Measurements from ENCODE around the gene SEMA3F.

The SEMA3F gene

DNA sequence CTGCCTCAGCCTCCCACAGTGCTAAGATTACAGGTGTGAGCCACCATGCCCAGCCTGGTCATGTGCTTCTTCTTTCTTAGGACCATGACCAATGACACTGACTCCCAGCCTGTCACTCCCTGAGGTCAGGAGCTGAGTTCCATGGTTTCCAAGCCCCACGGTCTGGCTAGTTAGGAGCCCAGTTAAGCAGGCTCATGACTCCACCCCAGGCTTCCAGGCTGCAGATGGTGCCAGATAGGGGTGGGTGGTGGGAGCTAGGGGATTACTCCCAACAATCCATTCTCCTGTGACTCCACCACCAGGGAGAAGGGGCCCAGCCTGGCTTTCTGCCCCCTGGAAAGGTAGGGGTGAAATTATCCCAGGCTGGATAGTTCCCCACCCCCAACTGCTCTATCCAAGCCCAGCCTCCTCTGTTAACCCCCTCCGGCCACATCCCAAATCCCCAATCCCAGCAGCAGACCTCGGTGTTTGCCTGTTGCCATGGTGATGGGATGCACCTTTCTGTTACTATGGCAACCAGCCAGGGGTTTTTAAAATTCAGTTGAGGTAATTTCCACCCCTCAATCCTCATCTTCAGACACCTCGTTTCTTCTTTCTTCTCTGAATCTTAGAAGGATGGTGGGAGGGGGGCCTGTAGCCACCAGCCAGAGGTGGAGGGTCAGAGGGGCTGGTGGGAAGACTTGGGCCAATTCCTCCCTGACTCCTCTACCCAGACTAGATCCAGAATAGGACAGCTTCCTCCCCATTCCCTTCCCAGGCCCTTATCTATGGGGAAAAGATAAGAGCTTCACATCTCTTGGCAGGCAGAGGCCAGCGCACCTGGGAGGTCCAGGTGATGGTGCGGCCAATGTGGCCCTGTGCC lies 22.5 kb upstream of the SEMA3F start:
- DNase-seq (ENCODE audit: low read depth): no peak

DNA sequence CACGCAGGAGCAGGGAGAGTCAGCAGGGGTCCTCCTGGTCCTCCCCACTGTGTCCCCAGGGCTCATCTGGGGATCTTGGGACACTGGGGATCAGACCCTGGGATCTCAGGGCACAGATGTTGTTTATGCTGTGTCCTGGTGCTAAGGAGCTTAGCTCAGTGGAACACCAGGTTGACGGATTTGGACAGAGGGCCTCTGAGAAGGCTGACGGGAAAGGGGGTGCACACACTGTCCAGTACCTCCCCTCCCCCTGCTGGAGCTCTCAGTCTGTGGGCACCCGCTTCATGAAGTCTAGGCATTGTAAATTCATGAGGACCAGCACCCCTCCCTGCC lies 21.9 kb upstream of the SEMA3F start:
- no peak for DNase-seq (ENCODE audit: low read depth)

DNA sequence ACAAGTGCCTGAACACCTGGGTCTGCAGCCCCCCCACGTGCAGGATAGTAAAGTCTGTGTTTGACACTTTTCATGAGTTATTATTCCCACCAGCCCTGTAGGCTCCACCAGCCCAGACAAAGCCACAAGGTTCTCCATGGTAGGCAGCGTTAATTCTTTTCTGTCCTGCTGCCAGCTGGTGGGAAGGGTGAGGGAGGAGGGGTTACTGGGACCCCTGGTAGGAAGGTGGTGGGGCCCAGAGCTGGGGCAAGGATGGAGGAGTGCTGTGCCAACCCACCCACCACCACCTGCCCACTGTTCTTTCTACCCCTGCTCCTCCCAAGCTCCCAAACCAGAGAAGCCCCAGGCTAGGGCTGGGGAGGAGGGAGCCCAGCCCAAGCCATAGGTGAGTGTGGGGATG lies 20.8 kb upstream of the SEMA3F start:
- DNase-seq (ENCODE audit: low read depth): no peak

DNA sequence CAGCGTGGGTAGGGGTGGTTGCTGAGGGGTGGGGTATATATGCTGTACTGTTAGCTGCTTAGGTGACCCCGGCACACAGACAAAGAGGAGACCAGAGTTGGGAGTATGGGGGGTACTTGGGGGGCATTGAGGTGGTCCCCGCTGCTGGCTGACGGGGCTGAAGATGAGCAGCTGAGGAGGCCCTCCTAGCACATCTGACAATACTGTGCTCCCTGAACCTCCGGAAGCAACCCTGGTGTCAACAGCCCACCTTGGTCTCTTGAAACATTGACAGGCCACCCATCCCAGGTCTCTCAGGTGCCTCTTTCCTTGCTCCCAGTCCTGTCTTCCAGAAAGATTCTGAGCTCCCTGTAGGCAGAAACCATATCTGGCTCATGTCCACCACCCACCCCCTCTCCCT lies 19.2 kb upstream of the SEMA3F start:
- DNase-seq (ENCODE audit: low read depth): no peak

DNA sequence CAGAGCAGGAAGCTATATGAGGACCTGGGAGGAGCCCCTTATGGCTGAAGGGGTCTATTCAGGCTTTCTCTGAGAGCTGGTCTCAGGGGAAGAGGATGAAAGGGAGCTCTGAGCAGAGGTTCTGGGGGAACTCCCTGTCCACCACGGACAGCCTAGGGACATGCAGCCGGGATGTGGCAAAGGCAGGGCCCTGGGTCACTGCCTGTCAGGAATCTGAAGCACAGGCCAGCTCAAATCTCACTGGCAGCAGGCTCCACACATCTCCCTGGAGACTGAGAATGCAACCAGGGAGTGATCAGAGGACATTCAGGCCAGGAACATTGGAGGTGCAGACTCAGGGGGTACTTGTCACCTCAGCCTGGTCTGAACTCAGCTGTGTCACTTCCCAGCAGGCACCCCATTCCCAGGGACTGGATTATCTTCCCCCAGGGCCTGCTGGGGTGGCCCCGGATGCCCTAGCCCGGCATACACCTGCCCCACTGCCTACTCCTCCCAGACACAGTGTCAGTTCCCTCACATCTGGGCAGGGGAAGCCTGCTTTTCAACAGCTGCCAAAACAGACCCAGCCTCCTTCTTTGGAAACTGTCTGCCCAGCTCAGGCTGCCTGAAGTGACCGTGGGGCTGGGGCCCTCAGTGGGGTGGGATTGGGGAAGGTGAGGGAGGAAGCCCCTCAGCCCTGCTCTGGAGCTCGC lies 18.3 kb upstream of the SEMA3F start:
- DNase-seq (ENCODE audit: low read depth): no peak

DNA sequence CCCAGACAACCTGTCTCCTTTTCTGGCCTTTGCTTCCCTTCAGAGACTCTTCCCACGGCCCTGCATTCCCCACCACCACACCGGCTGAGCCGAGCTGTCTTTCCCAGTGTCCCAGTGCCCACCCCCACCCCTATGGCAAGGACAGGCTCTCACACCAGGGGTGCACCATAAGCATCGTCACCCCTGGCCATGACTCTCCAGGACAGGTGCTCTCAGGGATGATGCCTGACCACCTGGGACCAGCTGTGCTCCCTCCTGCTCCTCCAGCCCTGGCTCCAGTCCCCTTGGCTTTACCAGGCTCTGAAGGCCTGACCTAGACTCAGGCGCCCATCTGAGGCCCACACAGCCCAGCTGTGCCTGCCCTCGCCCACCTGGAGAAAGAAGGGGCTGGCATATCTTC lies 17.6 kb upstream of the SEMA3F start:
- DNase-seq (ENCODE audit: low read depth): no peak

DNA sequence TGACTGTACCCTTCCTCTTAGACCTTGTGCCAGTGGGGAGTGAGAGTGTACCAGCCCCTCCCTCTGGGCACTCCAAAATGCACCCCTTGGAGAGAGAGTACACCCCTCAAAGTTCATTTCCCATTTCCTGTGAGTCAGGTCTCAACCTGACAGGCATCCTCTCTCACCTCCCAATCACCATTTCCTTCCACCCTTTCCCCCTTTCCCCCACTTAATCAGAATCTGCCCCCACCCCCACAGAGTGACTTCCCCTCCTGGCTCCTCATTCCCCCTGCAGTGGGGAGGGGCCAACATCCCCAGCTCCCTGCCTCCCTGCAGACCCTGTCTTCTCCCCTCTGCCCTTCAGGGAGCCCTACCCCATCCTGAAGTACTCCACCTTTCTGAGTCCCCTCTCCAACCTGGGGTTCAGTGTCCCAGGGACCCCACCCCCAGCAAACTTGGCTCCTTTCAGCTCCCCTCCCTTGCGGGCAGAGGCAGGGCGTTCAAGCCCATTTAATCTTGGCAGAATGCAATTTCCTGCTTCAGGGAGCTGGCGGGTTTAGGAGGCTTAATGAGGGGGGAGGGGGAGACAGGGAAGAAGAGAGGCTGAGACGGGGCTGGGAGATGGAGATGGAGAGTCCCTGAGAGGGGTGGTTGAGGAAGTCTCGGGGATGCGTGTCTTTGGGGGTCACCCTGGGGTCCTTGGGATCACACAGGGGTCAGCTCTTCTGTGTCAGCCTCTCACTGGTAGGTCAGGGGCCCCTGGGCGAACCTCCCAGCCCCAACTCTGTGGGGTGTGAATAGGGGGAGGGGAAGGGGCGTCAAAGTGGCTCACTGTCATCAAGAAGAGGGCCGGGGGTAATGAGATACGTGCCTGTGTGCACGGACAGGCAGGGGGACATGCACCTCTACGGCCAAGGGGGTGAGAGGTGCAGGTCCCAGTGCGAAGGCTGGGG lies 16.6 kb upstream of the SEMA3F start:
- DNase-seq (ENCODE audit: low read depth): no peak

DNA sequence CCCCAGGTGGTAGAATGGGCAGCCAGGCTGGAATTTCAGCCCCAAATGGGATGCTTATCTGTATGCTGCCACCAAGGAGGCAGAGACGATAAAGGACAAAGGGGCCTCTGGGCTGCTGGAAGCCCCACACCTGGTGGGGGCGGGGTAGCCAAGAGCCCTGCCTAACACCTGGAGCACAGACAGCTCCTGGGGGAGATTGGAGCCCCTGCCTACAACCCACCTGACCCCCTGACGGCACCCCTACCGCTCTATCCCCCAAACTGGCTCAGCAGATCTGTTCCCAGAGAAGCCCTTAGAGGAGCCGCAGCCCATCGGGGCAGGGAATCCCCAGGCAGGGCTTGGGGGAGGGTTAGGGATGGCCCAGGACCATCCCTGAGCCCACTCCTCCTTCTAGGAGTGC lies 15.8 kb upstream of the SEMA3F start:
- no peak for DNase-seq (ENCODE audit: low read depth)

DNA sequence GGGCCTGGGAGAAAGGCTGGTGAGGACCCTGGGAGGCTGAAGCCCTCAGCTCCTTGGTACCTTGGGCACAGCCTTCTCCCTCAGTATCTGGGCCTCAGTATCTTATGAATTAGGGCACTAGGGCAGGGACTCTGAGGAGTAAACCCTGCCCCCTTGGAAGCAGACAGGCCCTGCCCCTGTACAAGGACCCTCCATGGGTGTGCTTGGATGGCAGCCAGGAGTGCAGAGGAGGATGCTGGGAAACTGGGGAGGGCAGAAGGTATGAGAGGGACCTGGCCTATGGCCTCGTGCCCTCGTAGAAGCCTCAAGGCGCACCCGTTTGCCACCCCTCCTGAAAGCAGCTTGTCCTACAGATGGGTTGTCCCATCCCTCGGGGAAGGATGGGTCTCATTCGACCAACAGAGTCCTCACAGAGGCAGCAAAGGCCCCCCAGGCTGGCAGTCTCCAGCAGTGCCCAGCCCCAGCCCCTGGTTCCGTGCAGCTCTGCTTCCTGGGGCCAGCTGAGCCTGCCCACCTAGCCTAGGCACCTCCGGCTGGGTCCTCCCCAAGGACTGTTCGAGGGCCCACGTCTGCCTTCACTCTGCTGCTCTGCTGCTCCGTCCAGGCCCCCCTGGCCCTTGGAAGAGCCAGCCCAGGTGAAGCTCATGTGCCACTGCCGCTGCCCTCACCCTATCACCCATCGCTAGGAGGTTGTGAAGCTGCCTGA lies 15.3 kb upstream of the SEMA3F start:
- DNase-seq (ENCODE audit: low read depth): no peak

DNA sequence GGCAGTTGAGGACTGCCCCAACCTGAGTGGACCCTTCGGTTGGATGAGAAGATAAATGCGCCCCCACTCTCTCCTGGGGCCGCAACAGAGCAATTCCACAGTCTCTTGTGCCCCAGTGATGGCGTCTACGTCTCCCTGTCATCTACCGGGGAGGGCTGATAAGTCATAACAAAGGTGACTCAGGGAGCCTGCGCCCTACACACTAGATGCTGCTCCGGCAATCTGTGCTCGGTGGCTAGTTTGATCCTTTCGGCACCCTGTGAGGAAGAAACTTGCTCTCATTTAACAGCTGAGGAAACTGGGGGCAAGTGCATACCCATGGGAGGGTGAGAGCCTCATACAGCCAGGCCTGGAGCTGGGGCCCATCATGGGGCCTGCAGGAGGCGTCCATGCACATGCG lies 14.1 kb upstream of the SEMA3F start:
- DNase-seq (ENCODE audit: low read depth): no peak

DNA sequence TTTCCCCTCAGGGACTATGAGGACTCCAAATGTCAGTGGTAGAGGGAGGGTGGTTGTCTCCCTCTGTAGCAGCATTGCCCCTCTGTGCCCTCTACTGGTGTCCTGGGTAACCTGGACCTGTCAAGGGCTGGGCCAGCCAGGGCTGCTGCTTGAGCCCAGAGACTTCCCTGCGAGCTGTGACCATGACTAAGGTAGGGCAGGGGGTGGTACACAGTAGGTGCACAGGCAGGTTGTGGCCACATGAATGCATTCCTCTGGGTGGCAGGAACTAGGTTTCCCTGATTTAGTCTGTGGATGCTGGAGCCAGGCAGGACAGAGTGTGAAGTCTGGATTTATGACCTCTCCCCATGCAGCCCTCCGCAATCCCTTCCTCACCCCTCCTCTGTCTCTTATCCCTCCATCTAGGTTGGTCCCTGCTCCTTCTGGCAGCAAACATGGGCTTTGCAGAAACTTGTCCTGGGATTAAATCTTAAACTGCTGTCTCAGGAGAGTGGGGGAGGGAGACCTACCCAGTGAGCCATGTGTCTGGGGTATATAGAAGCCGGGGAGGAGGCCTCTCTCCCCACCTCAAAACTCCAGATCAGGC lies 8.7 kb upstream of the SEMA3F start:
- DNase-seq (ENCODE audit: low read depth): no peak

DNA sequence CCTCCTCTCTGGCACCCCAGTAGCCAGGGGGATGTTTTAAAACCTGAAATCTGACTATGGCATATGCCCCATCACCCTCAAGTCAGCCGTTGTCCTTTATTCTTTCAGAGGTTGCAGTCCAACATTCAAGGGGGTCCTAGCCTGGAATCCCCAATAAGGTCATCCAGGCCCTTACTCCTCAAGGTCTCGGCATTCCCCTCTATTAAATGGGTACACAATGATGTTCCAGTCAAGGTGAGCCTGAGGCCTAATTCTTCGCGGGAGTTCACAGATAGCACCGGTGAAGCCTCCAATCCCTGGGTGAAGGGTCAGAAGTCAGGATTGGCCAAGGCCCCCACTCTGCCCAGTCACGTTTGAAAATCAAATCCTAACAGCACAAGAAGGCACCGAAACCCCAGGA lies 8.1 kb upstream of the SEMA3F start:
- DNase-seq (ENCODE audit: low read depth): no peak

DNA sequence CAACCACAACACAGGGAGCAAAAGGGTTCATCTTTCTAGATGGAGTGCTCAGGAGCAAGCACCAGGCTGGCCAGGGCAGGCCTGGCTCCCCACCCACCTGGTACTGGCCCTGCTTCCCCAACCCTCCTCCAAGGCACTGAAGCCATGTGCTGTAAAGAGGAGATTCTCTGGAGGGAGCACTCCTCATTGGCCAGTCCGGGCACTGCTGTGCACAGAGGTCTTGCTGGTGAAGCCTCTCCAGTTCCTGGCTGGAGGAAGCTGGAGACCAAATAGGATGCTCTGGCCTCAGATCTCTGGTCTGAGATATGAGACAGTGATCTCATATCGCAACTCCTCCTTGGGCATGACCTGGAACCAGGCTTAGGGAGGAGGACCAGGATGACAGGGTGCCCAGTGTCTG lies 7.7 kb upstream of the SEMA3F start:
- DNase-seq (ENCODE audit: low read depth): no peak

DNA sequence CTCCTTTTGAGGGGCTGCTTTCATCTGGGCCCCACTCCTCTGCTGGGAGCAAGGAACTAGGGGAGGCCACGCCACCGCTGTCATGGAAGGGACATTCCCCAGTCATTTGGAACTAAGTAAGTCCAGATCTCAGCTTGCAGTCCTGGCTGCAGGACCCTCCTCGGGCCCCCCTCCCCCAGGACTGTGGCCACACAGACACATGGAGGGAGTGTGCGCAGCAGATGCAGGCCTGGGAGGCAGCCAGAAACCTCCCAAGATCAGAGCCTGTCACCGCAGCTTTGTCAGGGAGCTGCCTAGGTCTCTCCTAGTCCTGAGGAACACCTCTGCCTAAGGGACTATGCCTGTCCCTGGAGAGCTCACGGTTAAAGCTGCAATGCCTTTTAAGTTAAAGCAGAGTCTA lies 7.3 kb upstream of the SEMA3F start:
- DNase-seq (ENCODE audit: low read depth): no peak

DNA sequence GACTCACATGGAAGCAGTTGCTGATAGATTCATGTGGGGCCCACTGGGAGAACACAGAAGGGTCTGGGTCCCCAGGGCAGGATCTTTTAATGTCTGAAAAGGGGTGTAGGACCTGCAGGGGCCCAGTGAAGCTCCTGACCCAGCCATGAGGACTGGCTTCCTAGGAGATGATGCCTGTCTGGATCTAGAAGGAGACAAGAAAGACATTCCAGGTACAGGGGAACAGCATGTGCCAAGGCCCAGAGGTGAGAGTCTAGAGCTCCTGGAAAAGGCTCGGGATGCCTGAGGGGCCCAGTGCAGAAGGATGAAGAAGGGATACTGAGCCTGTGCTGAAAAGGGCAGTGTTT lies 4.7 kb upstream of the SEMA3F start:
- DNase-seq (ENCODE audit: low read depth): no peak

DNA sequence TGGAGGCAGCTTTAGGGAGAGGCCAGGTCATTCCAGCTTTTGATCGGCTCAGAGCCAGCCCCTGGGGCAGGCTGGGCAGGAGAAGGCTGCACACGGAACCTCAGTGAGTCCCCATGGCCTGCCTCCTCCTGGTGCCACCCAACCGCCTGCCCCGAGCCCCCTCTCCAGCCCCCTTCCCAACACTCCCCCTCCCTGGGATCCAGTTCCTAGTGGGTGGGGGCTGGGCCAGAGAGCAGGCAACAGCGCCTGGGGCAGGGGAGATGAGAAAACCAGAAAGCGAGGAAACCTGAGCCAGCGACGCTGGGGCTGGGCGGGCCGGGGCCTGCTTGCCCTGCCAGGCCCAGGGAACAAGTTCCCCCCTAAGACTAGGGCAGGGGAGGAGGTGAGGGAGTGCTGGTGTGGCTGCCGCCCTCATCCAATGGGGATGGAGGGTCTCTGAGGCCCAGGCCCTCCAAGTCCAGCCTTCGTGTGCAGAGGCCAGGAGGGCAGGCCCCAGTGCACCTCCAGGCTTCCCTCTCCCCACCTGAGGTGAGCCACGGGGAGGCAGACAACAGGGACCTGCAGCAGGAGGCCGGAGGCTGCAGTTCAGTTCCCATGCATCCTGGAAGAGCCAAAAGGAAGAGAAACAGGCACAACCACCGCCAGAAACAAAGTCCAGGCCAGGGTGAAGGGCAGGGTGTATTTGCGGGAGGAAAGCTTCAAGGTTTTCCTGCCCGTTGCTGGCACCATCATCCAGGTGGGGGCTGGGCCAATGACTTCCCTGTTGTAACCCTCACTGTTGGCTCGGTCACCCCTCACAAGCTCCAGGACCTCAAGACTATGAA lies 4.0 kb upstream of the SEMA3F start:
- DNase-seq (ENCODE audit: low read depth): no peak

DNA sequence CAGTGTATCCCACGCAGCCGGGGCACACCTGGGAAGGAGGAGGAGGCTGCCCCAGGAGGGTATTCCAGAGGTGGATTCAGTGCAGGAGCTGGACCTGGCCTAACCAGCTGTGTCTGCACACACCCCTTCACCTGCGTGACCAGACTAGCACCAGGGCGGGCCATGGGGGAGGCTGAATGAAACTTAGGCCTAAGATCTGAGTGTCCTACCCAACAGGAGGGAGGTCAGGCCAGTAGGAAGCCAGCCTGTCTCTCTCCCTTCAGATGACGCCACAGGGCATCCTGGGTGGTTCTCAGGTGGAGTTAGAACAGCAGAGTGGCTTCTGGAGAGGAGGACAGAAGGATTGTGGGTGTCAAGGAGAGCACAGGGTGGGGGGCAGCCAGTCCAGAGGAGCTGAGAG lies 3.4 kb upstream of the SEMA3F start:
- DNase-seq (ENCODE audit: low read depth): no peak

DNA sequence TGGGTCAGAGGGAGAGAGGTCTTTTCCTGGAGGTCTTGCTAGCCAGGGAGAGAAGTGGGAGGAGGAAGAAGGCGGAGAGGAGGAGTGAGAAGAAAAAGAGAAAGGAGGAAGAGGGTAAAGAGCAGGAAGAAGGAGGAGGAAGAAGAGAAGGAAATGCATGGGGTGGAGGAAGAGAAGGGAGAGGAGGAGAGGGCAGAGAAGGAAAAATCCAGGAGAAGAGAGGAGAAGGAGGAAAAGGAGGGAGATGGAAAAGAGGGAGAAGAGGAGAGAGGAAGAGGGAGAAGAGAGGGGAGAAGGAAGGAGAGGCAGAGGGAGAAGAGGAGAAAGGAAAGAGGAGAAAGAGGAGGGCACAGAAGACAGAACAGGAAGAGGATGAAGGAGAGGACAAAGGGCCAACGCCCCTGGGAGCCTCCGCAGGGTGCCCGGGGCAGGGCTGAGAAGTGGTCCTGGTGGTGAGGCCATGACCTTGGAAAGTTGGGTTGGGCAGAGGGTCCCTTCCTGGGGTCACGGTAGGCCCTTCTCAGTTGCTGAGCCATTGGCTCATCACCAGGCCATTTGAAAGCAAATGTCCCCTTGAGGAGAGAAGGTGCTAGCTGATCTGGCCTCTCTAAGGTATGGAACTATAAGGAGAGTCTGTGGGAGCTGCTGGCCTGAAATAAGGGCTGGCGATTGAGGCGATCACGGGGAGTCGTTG lies 1.2 kb upstream of the SEMA3F start:
- DNase-seq (ENCODE audit: low read depth): no peak

DNA sequence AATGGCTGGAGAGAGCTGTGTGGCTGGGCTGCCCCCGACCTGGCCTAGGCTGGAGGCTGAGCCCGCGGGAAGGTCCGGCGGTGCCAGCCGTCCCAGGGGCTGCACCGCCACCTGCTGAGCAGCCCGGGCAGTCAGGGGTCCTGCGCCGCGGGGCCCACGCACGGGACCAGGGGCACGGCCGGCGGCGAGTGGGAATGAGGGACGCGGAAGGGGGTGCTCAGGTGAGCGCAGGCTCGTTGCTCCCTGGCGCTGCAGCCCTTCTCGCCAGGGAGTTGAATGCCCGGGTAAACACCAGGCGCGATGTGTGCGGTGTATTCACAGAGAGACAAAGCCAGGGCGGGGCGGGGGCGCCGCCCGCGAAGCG lies 666 bp upstream of the SEMA3F start:
- DNase-seq (ENCODE audit: low read depth): no peak

DNA sequence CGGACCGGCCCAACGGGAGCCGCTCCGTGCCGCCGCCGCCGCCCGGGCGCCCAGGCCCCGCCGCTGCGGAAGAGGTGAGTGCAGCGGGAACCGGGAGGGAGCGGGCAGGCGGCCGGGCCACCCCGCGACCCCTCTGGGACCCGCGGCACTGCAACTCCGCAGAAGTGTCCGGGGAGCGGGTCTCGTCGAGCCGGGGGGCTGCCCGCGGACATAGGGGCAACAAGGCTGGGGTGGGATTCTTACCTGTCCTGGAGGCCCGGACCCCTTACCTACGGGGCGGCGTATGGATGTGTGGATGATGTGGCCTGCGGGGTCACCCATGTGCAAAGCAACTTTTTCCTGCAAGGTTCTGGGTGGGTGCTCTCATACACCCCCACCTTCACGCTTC lies 361 bp downstream of the SEMA3F start:
- DNase-seq (ENCODE audit: low read depth): no peak

DNA sequence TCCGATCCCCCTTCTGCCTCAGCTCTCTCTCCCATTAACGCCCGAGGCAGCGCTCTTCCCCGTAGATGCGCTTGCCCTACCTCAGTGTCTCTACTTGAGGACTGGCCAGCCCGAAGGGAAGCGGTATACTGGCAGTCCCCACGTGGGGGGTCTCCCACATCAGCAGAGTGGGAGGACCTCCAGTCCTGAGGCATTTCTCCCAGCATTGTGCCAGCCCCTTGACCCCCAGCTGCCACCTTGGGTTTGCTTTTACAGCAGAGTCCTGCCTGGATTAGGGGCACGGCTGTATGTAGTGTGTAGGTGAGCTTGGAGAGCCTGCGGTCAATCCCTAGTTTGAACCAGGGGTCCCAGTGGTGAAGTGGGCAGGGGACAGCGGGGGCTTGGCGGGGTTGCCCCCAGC lies 767 bp downstream of the SEMA3F start:
- DNase-seq (ENCODE audit: low read depth): no peak

All from stimulated activated CD8-positive, alpha-beta memory T cell treated with anti-CD3 and anti-CD28 coated beads, Interleukin-4, amount 100 ng/mL, for 24 hours (primary cell).